GM18502 (cell line): Measurements from ENCODE around the gene RTCA.
A peak's percentile ranks its signal among the peaks of the same experiment; 100 is the strongest.
"Not testable (repeated sequence)": the region's sequence is repeated elsewhere in the genome, so short reads cannot be mapped to it uniquely, and the experiment has no call there.

Source experiments
- ATAC-seq: cut with Tn5 transposase; IDR thresholded peaks from one replicate; pipeline ENCODE4 v1.9.1; 2021; ENCODE audit warnings: mild to moderate bottlenecking; ENCODE audit not compliant: unreplicated experiment, poor library complexity

Gene RTCA

GRCh38 chr1:100256273-100256672 is 9.7 kb upstream of the RTCA start:
- ATAC-seq, result not testable (repeated sequence)

DNA sequence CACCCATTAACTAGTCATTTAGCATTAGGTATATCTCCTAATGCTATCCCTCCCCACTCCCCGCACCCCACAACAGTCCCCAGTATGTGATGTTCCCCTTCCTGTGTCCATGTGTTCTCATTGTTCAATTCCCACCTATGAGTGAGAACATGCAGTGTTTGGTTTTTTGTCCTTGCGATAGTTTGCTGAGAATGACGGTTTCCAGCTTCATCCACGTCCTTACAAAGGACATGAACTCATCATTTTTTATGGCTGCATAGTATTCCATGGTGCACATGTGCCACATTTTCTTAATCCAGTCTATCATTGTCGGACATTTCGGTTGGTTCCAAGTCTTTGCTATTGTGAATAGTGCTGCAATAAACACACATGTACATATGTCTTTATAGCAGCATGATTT is 7.6 kb upstream of the RTCA start:
- not testable (repeated sequence) for ATAC-seq

DNA sequence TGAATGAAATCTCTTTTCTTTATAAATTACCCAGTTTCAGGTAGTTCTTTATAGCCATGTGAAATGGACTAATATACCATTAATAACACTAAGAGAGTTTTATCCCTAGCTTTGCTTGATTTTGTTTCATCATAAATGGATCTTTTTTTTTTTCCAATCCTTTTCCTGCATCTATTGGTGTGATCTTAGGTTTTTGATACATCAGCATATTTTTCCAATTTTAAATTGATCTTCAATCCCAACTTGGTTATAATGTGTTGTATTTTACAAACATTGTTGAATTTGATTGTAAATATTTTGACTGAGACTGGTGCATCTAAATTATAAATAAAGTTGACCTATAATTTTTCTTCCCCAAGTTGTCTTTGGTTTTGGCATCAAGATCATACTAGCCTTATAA is 4.3 kb upstream of the RTCA start:
- ATAC-seq, result no peak

DNA sequence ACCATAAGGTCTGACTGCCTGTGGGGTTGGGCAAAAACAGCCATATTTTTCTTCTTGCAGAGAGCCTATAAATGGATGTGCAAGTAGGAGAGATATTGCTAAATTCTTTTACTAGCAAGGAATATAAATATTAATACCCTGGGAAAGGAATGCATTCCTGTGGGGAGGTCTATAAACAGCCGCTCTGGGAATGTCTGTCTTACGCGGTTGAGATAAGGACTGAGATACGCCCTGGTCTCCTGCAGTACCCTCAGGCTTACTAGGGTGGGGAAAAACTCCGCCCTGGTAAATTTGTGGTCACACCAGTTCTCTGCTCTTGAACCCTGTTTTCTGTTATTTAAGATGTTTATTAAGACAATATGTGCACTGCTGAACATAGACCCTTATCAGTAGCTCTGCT is 1.9 kb upstream of the RTCA start:
- not testable (repeated sequence) for ATAC-seq

DNA sequence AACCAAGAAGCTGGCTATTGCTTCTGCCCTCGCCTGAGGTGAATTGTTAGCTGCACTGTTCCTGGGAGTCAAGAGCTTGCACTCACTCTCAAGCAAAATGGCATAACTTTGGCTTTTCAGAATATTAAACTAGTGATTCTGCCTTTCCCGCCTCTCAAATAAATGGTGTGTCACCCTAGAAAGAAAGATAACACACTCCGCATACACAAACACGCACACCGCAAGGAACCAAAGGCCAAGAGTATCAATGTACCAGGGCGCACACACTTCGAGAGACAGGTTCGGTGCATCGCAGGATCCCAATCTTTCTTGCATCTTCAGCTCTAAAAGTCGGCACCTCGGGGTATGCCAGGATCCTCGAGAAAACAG is 470 bp upstream of the RTCA start:
- ATAC-seq, result peak; percentile 39

DNA sequence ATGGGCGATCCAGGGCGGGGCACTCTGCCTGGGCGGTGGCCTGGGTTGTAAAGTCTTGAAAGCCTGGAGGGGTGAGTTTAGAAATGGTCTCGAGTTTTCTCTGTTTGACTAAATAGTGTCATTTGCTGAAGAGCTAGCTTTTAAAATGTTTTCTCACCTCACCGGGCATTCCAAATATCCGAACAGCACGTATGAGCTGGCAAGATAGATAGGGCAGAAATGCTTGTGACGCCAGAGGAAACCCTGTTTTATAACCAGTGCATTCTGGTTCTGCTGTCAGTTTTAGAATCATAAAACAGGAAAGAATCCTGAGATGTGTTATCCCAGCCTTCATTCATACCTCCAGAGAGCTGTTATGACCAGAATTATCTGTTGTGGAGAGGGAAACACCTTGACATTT is 725 bp downstream of the RTCA start:
- ATAC-seq, result peak; percentile 25

- ATAC-seq, result no peak
Measured at GRCh38 chr1:100267284-100267683, 1.3 kb downstream of the RTCA start.

DNA sequence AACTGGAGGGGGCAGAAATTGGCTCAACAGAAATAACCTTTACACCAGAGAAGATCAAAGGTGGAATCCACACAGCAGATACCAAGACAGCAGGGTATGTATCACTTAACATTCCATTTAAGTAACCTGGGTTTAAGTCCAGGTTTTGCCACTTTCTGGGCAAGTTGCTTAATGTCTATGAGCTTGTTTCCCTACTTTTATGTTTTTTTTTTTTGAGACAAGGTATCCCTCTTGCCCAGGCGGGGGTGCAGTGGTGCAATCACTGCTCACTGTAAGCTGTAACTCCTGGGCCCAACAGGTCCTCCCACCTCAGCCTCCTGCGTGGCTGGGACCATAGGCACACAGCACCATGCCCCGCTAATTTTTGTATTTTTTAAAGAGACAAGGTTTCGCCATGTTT is 2.2 kb downstream of the RTCA start:
- no peak for ATAC-seq

GRCh38 chr1:100277866-100278265 is 11.8 kb downstream of the RTCA start:
- ATAC-seq, result no peak

DNA sequence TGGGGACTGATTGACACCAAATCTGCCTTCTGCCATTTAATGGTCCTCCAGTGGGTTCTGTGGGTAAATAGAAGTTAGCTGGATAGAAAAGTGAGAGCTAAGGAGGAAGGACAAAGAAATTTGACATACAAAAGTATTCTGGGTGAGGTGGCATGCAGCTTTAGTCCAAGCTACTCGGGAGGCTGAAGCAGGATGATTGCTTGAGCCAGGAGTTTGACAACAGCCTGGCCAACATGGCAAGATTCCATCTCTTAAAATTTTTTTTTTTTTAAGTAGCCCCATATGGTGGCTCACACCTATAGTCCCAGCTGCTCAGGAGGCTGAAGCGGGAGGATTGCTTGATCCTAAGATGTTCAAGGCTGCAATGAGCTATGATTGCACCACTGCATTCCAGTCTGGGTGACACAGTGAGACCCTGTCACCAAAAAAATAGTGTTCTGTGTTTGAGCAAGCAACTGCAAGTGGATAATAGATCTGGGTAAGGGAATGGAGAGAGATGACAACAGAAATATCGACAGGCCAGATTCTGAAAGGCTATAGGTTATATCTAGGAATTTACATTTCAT is 13.4 kb downstream of the RTCA start:
- no peak for ATAC-seq

DNA sequence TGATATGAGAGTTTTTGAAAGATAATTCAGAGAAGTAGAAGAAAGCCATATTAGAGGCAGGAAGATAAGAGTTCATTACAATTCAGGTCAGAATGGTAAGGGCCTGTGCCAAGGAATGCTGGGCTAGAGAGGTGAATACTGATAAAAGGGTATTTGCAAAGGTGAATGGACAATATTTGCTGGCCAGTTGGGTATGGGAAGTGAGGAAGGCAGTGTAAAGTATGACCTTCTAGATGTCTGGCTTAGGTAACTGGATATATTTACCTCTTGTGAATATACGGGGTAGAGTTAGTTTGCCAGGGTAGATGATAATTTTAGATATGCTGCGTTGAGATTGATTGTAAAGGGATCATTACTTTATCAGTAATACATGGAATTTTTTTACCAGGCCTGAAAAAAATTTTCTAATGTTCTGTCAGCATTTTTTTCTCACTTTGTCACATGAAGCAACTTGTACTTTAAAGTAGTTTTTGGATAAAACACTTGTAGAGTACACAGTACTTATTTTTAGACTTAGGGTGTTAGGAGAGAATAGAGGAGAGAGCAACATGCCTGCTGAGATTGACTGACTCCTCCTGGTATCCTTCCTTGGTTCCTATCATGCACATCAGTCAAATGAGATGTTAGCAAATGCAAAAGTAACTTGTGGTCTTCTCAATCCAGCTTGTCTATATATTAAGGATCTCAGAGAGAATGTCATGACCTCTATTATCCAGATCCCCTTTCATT is 14.1 kb downstream of the RTCA start:
- ATAC-seq, result no peak

- no peak for ATAC-seq
Measured at GRCh38 chr1:100284591-100284990, 18.6 kb downstream of the RTCA start.

- no peak for ATAC-seq
Measured at GRCh38 chr1:100287162-100287561, 21.1 kb downstream of the RTCA start.

GRCh38 chr1:100290291-100290690 is 24.3 kb downstream of the RTCA start:
- ATAC-seq, result no peak

GRCh38 chr1:100292711-100293110 is 26.7 kb downstream of the RTCA start:
- ATAC-seq, result no peak

GRCh38 chr1:100296140-100296539 is 30.1 kb downstream of the RTCA start:
- no peak for ATAC-seq

- not testable (repeated sequence) for ATAC-seq
Measured at GRCh38 chr1:100296997-100297396, 31.0 kb downstream of the RTCA start.

- no peak for ATAC-seq
Measured at GRCh38 chr1:100298512-100298911, 32.5 kb downstream of the RTCA start.

DNA sequence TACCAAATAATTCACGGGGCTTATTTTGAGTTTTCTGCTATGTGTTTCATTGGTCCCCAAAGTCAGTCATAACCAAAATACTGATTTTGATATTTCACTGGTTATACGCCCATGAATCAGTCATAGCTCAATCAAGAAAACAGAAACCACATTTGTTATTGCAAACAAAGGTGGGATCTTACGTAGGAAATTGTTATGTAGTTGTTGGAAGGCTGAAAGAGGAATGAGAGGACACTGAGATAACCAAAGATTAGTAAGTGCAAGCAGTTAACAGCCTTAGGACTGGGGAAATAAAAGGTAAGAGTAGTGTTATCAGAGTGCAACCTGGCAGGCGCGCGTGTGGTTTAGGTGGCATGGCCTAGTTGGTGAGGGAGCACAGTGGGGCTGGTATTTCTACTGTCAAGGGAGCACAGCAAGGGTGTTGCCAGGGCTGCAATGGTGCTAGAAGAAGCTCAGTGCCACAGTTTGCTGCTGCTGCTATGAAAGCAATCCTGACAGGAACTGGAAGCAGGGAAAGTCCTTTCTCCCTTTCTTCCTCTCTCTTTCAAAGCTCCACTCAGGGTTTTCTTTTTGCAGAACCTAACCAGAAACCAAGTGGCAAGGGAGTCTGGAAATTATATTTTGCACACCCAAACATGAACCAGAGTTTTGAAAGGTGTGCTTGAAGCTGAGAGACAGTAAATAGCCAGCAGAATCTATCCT is 33.7 kb downstream of the RTCA start:
- no peak for ATAC-seq

DNA sequence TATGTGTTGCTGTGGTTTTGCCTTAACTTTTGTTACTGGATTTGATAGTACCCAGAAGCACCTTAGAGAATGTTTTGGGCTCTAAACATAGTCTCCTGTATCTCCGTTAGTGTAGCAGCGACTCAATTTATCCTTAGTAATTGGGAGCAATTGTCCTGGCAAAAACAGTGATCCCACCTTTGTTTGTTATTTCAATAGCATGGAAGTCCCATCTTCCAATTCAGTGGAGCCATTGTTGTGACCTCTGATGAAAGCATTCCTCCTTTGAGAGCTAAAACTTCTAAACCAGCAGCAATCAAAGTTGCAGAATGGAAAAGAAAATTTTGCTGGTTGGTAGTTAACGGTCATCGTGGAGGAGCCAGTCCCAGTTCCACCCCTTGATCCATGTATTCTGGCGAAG is 34.7 kb downstream of the RTCA start:
- ATAC-seq, result no peak

GRCh38 chr1:100302739-100303138 is 36.7 kb downstream of the RTCA start:
- ATAC-seq, result no peak

DNA sequence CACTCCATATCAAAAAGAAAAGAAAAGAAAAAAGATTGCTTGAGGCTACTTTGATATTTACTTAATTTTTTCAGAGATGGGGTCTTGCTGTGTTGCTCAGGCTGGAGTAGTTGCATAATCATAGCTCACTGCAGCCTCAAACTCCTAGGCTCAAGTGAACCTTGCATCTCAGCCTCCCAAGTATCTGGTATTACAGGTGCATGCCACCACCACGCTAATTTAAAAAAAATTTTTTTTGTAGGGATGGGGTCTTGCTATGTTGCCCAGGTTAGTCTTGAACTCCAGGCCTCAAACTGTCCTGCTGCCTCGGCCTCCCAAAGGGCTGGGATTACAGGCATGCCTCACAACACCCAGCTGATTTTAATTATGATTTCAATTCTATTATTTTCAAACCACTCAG is 38.2 kb downstream of the RTCA start:
- ATAC-seq, result no peak
